AG09309 (cell line): Measurements from ENCODE around the gene TMEM239.

Experiments used
- DNase-seq: peaks from one replicate; pipeline ENCODE4 v3.0.0-alpha.2; 2010; ENCODE audit warnings: low read depth
- H3K4me3 ChIP-seq: 2 replicates; pipeline ENCODE4 v1.5.1; 2011; ENCODE audit warnings: mild to moderate bottlenecking, low read depth, low read length, moderate library complexity; ENCODE audit not compliant: control insufficient read depth
- TF ChIP-seq, protein P1 (sequence below): IDR thresholded peaks from 2 replicates; pipeline ENCODE4 v1.5.1; 2011; ENCODE audit warnings: mild to moderate bottlenecking, low read depth, low read length, inconsistent platforms; ENCODE audit not compliant: insufficient read depth, control insufficient read depth; ENCODE audit errors: missing control alignments

Gene TMEM239

DNA sequence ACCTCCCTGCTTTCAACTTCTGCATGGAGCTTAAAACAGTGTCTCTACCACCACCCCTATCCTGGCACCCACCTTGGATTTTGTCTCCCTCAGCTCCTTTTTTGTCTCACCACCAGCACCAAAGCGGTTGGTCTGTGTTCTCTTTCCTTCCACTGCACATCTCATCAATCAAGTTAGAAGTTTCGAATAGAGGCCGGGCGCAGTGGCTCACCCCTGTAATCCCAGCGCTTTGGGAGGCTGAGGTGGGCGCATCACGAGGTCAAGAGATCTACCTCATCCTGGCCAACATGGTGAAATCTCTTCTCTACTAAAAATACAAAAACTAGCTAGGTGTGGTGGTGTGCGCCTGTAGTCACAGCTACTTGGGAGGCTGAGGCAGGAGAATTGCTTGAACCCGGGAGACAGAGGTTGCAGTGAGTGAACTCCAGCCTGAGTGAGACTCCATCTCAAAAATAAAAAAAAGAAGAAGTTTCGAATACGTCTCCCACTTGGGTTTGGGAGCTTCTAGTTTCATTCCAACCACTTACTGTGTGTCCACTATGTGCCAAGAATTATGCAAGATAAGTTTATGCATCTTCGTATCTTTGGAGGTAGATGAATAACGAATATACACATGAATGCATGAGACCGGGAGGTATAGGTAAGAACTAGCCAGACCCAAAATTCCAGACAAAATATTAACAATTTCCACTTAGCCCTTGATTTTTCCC is 18.4 kb downstream of the TMEM239 start:
- no peak overlapping the region for H3K4me3 ChIP-seq
- TF ChIP-seq, protein P1, sequence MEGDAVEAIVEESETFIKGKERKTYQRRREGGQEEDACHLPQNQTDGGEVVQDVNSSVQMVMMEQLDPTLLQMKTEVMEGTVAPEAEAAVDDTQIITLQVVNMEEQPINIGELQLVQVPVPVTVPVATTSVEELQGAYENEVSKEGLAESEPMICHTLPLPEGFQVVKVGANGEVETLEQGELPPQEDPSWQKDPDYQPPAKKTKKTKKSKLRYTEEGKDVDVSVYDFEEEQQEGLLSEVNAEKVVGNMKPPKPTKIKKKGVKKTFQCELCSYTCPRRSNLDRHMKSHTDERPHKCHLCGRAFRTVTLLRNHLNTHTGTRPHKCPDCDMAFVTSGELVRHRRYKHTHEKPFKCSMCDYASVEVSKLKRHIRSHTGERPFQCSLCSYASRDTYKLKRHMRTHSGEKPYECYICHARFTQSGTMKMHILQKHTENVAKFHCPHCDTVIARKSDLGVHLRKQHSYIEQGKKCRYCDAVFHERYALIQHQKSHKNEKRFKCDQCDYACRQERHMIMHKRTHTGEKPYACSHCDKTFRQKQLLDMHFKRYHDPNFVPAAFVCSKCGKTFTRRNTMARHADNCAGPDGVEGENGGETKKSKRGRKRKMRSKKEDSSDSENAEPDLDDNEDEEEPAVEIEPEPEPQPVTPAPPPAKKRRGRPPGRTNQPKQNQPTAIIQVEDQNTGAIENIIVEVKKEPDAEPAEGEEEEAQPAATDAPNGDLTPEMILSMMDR: no peak
- no peak for DNase-seq

GRCh38 chr20:2835331-2835796 is 19.2 kb downstream of the TMEM239 start:
- TF ChIP-seq, protein P1: no peak
- no peak overlapping the region for H3K4me3 ChIP-seq
- no peak for DNase-seq

DNA sequence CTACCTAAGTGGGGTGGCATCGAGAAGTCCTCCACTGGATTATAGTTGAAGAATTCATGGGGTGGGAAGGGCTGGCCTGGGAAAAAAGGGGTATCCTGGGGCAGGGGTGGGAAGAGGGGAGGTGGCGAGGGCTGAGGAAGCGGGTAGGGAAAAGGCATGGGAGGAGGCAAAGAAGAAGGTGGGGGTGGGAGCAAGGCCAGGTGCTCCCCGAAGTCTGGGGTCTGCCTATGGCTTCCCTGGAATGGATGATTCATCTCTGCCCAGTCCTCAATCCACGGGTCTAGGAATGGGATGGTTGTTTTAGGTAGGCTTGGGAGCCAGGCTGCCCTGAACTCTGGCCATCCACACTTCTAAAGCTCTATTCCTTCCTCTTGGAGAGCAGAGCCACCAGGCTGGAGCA is 19.9 kb downstream of the TMEM239 start:
- TF ChIP-seq, protein P1: no peak
- no peak for DNase-seq
- no peak overlapping the region for H3K4me3 ChIP-seq

DNA sequence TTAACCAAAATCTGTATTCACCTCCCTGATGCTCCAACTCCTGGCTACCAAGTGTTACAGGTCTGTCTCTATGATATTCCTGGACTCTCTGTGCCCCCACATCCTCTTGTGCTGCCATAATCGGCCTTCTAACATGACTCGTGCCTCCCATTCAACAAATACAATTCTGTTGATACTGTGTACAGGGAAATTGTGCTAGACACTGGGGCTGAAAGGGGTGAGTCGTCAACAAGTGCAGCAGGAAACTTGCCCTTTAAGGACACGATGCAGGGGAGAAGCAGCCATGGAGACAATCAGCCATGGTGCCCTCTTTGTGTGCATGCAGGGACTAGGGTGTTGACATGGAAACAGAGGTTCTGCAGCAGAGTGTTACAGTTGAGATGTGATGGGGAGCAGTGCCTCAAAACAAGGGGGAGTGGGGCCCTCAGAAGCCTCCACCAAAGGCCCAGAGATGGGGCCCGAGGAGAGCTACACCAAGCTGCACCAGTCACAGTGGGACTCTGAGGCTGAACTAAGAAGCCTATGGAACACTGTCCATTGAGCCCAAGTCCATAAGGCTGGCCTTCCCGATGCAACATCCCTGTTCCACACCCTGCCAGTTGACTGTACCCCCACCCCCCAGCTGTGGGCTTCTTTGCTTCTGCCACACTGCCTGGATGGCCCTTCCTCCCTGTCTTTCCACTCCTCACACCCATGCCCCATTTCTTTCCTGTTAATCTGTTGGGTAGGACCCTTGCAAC is 21.2 kb downstream of the TMEM239 start:
- TF ChIP-seq, protein P1: no peak
- DNase-seq: no peak

GRCh38 chr20:2838170-2838797 is 22.1 kb downstream of the TMEM239 start:
- DNase-seq: no peak
- no peak overlapping the region for H3K4me3 ChIP-seq
- TF ChIP-seq, protein P1: no peak

More for the DNA sequence above, 21.2 kb downstream of the TMEM239 start:
- H3K4me3 ChIP-seq: no peak overlapping the region

GRCh38 chr20:2838847-2839671 is 22.9 kb downstream of the TMEM239 start:
- no peak overlapping the region for H3K4me3 ChIP-seq
- DNase-seq: no peak
- TF ChIP-seq, protein P1: no peak
